H1 (cell line): ENCODE measurements around the gene MIB1. TPM values are rescaled to one million over a fixed set of nuclear protein-coding genes. Genes with fewer than 3 reads are reported as not detected.

ENCODE experiments used
- CTCF ChIA-PET: fragments of 300-600 bp; sonication (Branson Sonifier 250); formaldehyde crosslinking; loops from one replicate; lab custom pipeline; 2021; ENCODE audit not compliant: partially characterized antibody; lab: Charles Lee
- POLR2A ChIA-PET: fragments of 300-600 bp; sonication (Branson Sonifier 250); formaldehyde crosslinking; loops from one replicate; lab custom pipeline; 2021; ENCODE audit warnings: inconsistent platforms; ENCODE audit not compliant: partially characterized antibody; lab: Charles Lee
- DNase-seq, 2 experiments: peaks; one replicate each; pipeline versions ENCODE4 v3.0.0 to v3.0.0-alpha.2; 2010 to 2022; ENCODE audit warnings: low spot score in 2 of 2, low read depth in 1 of 2, mixed read lengths in 1 of 2
- FAIRE-seq: peaks from 2 replicates; lab custom pipeline; 2011; peaks lifted over from hg19 to GRCh38; lab: Jason Lieb, UNC
- H2AFZ ChIP-seq: 2 replicates; pipeline ENCODE4 v1.8.1; 2012; ENCODE audit warnings: low read length, inconsistent platforms
- H2AK5ac ChIP-seq: 2 replicates; pipeline ENCODE4 v1.6.1; 2013; ENCODE audit warnings: low read depth, low read length
- H2BK120ac ChIP-seq: replicated peaks from 2 replicates; pipeline ENCODE3; 2013; ENCODE audit warnings: low read depth, low read length, inconsistent platforms
- H2BK12ac ChIP-seq: 2 replicates; pipeline ENCODE4 v1.6.1; 2013; ENCODE audit warnings: low read depth, low read length
- H2BK15ac ChIP-seq: 2 replicates; pipeline ENCODE4 v1.6.1; 2013; ENCODE audit warnings: low read length
- H2BK20ac ChIP-seq: 2 replicates; pipeline ENCODE4 v1.6.1; 2013; ENCODE audit warnings: low read length
- H2BK5ac ChIP-seq: 2 replicates; pipeline ENCODE4 v1.6.1; 2013; ENCODE audit warnings: low read depth, low read length
- H3K14ac ChIP-seq: 2 replicates; pipeline ENCODE4 v1.6.1; 2013; ENCODE audit warnings: inconsistent platforms; ENCODE audit not compliant: insufficient read length
- H3K18ac ChIP-seq: 2 replicates; pipeline ENCODE4 v1.6.1; 2013; ENCODE audit warnings: low read length; ENCODE audit errors: extremely low read depth
- H3K23ac ChIP-seq: 2 replicates; pipeline ENCODE4 v1.6.1; 2013; ENCODE audit warnings: inconsistent platforms; ENCODE audit not compliant: insufficient read length
- H3K23me2 ChIP-seq: 2 replicates; pipeline ENCODE4 v1.6.1; 2013; ENCODE audit warnings: low read depth, low read length
- H3K27ac ChIP-seq: 2 replicates; pipeline ENCODE4 v1.6.1; 2011; ENCODE audit warnings: low read depth, low read length, inconsistent platforms
- H3K27me3 ChIP-seq, 4 experiments: replicated peaks in 1 of 4; 1 replicate in 1 of 4; 2 replicates in 3 of 4; pipeline versions ENCODE4 v1.6.1 to v1.8.1; 2011 to 2013; ENCODE audit warnings: low read length in 3 of 4, mild to moderate bottlenecking in 3 of 4, inconsistent platforms in 2 of 4, mixed read lengths in 2 of 4, moderate library complexity in 1 of 4; ENCODE audit not compliant: control insufficient read depth in 3 of 4, insufficient read depth in 3 of 4; ENCODE audit errors: extremely low read depth in 1 of 4
- H3K36me3 ChIP-seq, 4 experiments: 2 replicates each; pipeline versions ENCODE4 v1.6.1 to v1.8.1; 2011 to 2013; ENCODE audit warnings: mild to moderate bottlenecking in 4 of 4, low read length in 3 of 4, moderate library complexity in 2 of 4, control low read depth in 1 of 4, inconsistent platforms in 1 of 4; ENCODE audit not compliant: insufficient read depth in 4 of 4, control insufficient read depth in 2 of 4
- H3K4ac ChIP-seq: replicated peaks from 2 replicates; pipeline ENCODE3; 2013; ENCODE audit warnings: low read length, low read depth, mixed read lengths, inconsistent platforms; ENCODE audit not compliant: insufficient read length
- H3K4me1 ChIP-seq, 4 experiments: replicated peaks in 1 of 4; 1 replicate in 1 of 4; 2 replicates in 3 of 4; pipeline versions ENCODE4 v1.6.1 to v1.8.1; 2011 to 2013; ENCODE audit warnings: low read length in 3 of 4, inconsistent platforms in 2 of 4, mixed read lengths in 1 of 4; ENCODE audit not compliant: insufficient read depth in 4 of 4, control insufficient read depth in 3 of 4
- H3K4me2 ChIP-seq, 2 experiments: 2 replicates each; pipeline versions ENCODE4 v1.6.1 to v1.8.1; 2011 to 2013; ENCODE audit warnings: low read depth in 2 of 2, low read length in 2 of 2, control low read depth in 1 of 2, inconsistent platforms in 1 of 2, mild to moderate bottlenecking in 1 of 2; ENCODE audit not compliant: insufficient read depth in 1 of 2
- H3K4me3 ChIP-seq, 4 experiments: fragments of 200-600, 300-600 bp in 1 of 4; sonication (generic), shearing (Covaris generic), sonication (Bioruptor Twin) in 1 of 4; 2 replicates each; pipeline versions ENCODE4 v1.5.1 to v1.8.1; 2011 to 2016; ENCODE audit warnings: low read length in 4 of 4, low read depth in 3 of 4, control low read depth in 2 of 4, inconsistent platforms in 2 of 4, mild to moderate bottlenecking in 2 of 4, mixed read lengths in 1 of 4, moderate library complexity in 1 of 4; ENCODE audit not compliant: insufficient read depth in 2 of 4; ENCODE audit errors: extremely low read depth in 1 of 4
- H3K56ac ChIP-seq: replicated peaks from 2 replicates; pipeline ENCODE3; 2013; ENCODE audit warnings: low read depth, mild to moderate bottlenecking, mixed read lengths, low read length, inconsistent platforms; ENCODE audit not compliant: insufficient read length
- H3K79me1 ChIP-seq: 2 replicates; pipeline ENCODE4 v1.6.1; 2013; ENCODE audit warnings: low read depth, low read length, control low read depth
- H3K79me2 ChIP-seq, 2 experiments: 2 replicates each; pipeline versions ENCODE4 v1.6.1 to v1.8.1; 2012 to 2013; ENCODE audit warnings: low read length in 2 of 2, mild to moderate bottlenecking in 2 of 2, inconsistent platforms in 1 of 2; ENCODE audit not compliant: insufficient read depth in 2 of 2, control insufficient read depth in 1 of 2
- H3K9ac ChIP-seq, 4 experiments: replicated peaks in 1 of 4; 1 replicate in 1 of 4; 2 replicates in 3 of 4; pipeline versions ENCODE4 v1.6.1 to v1.8.1; 2011 to 2013; ENCODE audit warnings: low read depth in 3 of 4, low read length in 3 of 4, control low read depth in 2 of 4, mild to moderate bottlenecking in 2 of 4, moderate library complexity in 2 of 4, inconsistent platforms in 1 of 4; ENCODE audit errors: extremely low read depth in 1 of 4
- H3K9me3 ChIP-seq, 2 experiments: 2 replicates each; pipeline versions ENCODE4 v1.6.1 to v1.8.1; 2012 to 2013; ENCODE audit warnings: mild to moderate bottlenecking in 2 of 2, moderate library complexity in 2 of 2, control low read depth in 1 of 2, inconsistent platforms in 1 of 2, low read depth in 1 of 2, low read length in 1 of 2, mixed read lengths in 1 of 2; ENCODE audit not compliant: insufficient read depth in 2 of 2
- H4K20me1 ChIP-seq, 2 experiments: replicated peaks in 1 of 2; 2 replicates each; pipeline versions ENCODE3 to v1.8.1; 2011 to 2013; ENCODE audit warnings: inconsistent platforms in 2 of 2, low read length in 2 of 2, mild to moderate bottlenecking in 1 of 2; ENCODE audit not compliant: insufficient read depth in 2 of 2, control insufficient read depth in 1 of 2
- H4K5ac ChIP-seq: 2 replicates; pipeline ENCODE4 v1.6.1; 2013; ENCODE audit warnings: low read length, low read depth, mixed read lengths, inconsistent platforms; ENCODE audit not compliant: insufficient read length
- H4K8ac ChIP-seq: 2 replicates; pipeline ENCODE4 v1.8.0; 2013; ENCODE audit warnings: mild to moderate bottlenecking, moderate library complexity, low read length, inconsistent platforms; ENCODE audit not compliant: insufficient read depth; ENCODE audit errors: extremely low read depth
- H4K91ac ChIP-seq: replicated peaks from 2 replicates; pipeline ENCODE3; 2013; ENCODE audit warnings: low read length, mixed read lengths, inconsistent platforms; ENCODE audit not compliant: insufficient read length
- CEBPB ChIP-seq: IDR thresholded peaks from 2 replicates; pipeline ENCODE4 v1.6.1; 2012; ENCODE audit warnings: low read depth, low read length
- CTBP2 ChIP-seq: IDR thresholded peaks from 2 replicates; pipeline ENCODE4 v1.7.0; 2011; ENCODE audit warnings: borderline replicate concordance, mild to moderate bottlenecking, moderate library complexity, mixed read lengths, low read length; ENCODE audit not compliant: insufficient read depth, insufficient read length
- CTCF ChIP-seq, 3 experiments: IDR thresholded peaks; 1 replicate in 2 of 3; 2 replicates in 1 of 3; pipeline versions ENCODE4 v1.5.1 to v1.6.1; 2011; ENCODE audit warnings: low read length in 3 of 3, mild to moderate bottlenecking in 3 of 3, inconsistent platforms in 2 of 3, low read depth in 1 of 3, moderate library complexity in 1 of 3; ENCODE audit not compliant: insufficient read depth in 1 of 3; ENCODE audit errors: control extremely low read depth in 1 of 3
- EGR1 ChIP-seq: IDR thresholded peaks from 2 replicates; pipeline ENCODE4 v1.6.1; 2011; ENCODE audit warnings: low read depth, low read length, borderline replicate concordance
- JUN ChIP-seq: IDR thresholded peaks from 2 replicates; pipeline ENCODE4 v1.6.1; 2011; ENCODE audit warnings: low read depth, mild to moderate bottlenecking, improper control_type of control experiment, low read length
- SIRT6 ChIP-seq: IDR thresholded peaks from one replicate; pipeline ENCODE4 v1.7.1; 2012; ENCODE audit warnings: low read length, inconsistent platforms
- SP2 ChIP-seq: IDR thresholded peaks from 2 replicates; pipeline ENCODE4 v1.6.1; 2012; ENCODE audit warnings: mild to moderate bottlenecking, low read length, inconsistent platforms
- TBP ChIP-seq: IDR thresholded peaks from 2 replicates; pipeline ENCODE4 v1.6.1; 2011; ENCODE audit warnings: low read depth, low read length, improper control_type of control experiment
- WGBS, 2 experiments: shearing (Covaris generic) in 1 of 2; methylation state at CpG; one replicate each; pipeline versions ENCODE4 v1.1.6 to v1.1.7; 2013 to 2015; ENCODE audit warnings: low lambda C conversion rate in 2 of 2, mixed read lengths in 2 of 2, inconsistent platforms in 1 of 2, low coverage in 1 of 2, missing lambda C conversion rate in 1 of 2; ENCODE audit not compliant: insufficient replicate concordance in 2 of 2, insufficient coverage in 1 of 2, insufficient read length in 1 of 2; ENCODE audit errors: extremely low coverage in 1 of 2, missing lambda C conversion rate in 1 of 2; 5-methylcytosine and 5-hydroxymethylcytosine counted together
- polyA plus RNA-seq, 7 experiments: library from polyadenylated mRNA; depleted of rRNA in 3 of 7; stranded (reverse) in 5 of 7; unstranded in 2 of 7; fragments of >200 nt in 5 of 7; fragments of 200-250 nt in 2 of 7; gene quantifications; 1 replicate in 5 of 7; 2 replicates in 1 of 7; 4 replicates in 1 of 7; pipeline versions ENCODE4 v1.2.1 to v1.2.3, GENCODE V29; 2011 to 2013; ENCODE audit warnings: missing spikeins in 2 of 7, mixed read lengths in 2 of 7
- total RNA-seq: library from RNA; stranded (reverse); fragmentation: NEBNext Ultra II Directional; extraction: Animal tissue kit (Norgen Biotek cat#: 25700); gene quantifications from 2 replicates; pipeline ENCODE4 v1.2.1, GENCODE V29; 2021

MIB1 gene
- total and polyA plus RNA-seq, 2 of the 8 experiments (the other 6 are each of a cell fraction or from before 2014, with no cell fraction given), result 8.2 to 60.3 TPM

GRCh38 chr18:21739604-21740537 is 721 bp upstream of the MIB1 start:
- H2AFZ ChIP-seq, result peak overlapping the region; percentile 54
- peaks cover 7 to 14% of the 10 kb centered on the region in 2 experiments for H4K20me1 ChIP-seq
- no peak overlapping the region for H4K8ac ChIP-seq
- no peak overlapping the region for H3K27ac ChIP-seq
- 60% methylated on average over 21 of the region's 21 CpGs; no CpG with 5 or more reads in 1 of the 2 experiments for WGBS, 2 experiments
- peak overlapping the region; percentile 61 to 80; a peak in 3 of 4 replicates for H3K4me2 ChIP-seq
- 0 out of 4 replicates have a peak, but pooled peaks cover 0 to 2% of the 10 kb centered on the region in 2 experiments for H3K9me3 ChIP-seq
- no peak overlapping the region for H2BK20ac ChIP-seq
- H2BK15ac ChIP-seq, result no peak overlapping the region; the same call in 1 of the 2 replicates
- no peak overlapping the region for H2BK120ac ChIP-seq
- no peak overlapping the region for H3K23ac ChIP-seq
- POLR2A ChIA-PET, result interaction anchor here (0.7 to 2.9 kb wide), 8 partner anchors 9 to 140 kb away, joined by 3 to 19 read pairs (median 4); partner anchors contain the start of genes ABHD3 and ESCO1
- DNase-seq (no peak), FAIRE-seq (no peak)
- peaks cover 2 to 13% (median 4%) of the 10 kb centered on the region in 4 experiments; a peak in 5 of 7 replicates for H3K4me1 ChIP-seq
- peak overlapping the region in 1 of 4 experiments; percentile 8; a peak in 1 of 7 replicates for H3K9ac ChIP-seq
- no peaks in the 10 kb centered on the region for H3K79me1 ChIP-seq
- CTCF ChIA-PET, result interaction anchor here (0.7 kb wide), 1 partner anchor 12 kb away, joined by 4 read pairs; no protein-coding TSS in a partner anchor
- 0 out of 2 replicates have a peak overlapping the region, but pooled peaks have one; percentile 11 for H3K18ac ChIP-seq
- no peaks in the 10 kb centered on the region for H3K27me3 ChIP-seq
- peaks cover 9 to 34% of the 10 kb centered on the region in 2 experiments; a peak in 3 of 4 replicates for H3K79me2 ChIP-seq
- peak overlapping the region; percentile 83 to 94 (median 88); a peak in 5 of 8 replicates for H3K4me3 ChIP-seq
- no peak overlapping the region for H2AK5ac ChIP-seq
- no peak overlapping the region for H3K4ac ChIP-seq
- no peak overlapping the region for H2BK12ac ChIP-seq
- H3K23me2 ChIP-seq, result peaks cover 6% of the 10 kb centered on the region; the same call in 1 of the 2 replicates
- no peaks in the 10 kb centered on the region for H3K36me3 ChIP-seq
- no peak overlapping the region for H2BK5ac ChIP-seq
- H4K5ac ChIP-seq, result no peak overlapping the region
- no peak overlapping the region for H4K91ac ChIP-seq
- H3K56ac ChIP-seq, result no peak overlapping the region
- H3K14ac ChIP-seq, result no peak overlapping the region
- TF ChIP-seq CTCF (IDR thresholded peaks at IDR 0.05; ENCODE audit: control extremely low read depth in 1 of 3, insufficient read depth in 1 of 3, low read depth in 1 of 3, low read length in 3 of 3) (no peak), CTBP2 (no peak), SIRT6 (no peak), JUN (no peak), SP2 (no peak), EGR1 (no peak), TBP (no peak), CEBPB (no peak)
